DMS53 (cell line): ENCODE results near the gene CFAP57.

ENCODE experiments used
- DNase-seq: peaks from one replicate; lab custom pipeline; 2025; lab: John Stamatoyannopoulos, UW

Gene CFAP57

GRCh38 chr1:43277116-43277876 lies 105.2 kb downstream of the CFAP57 start:
- no peak for DNase-seq

GRCh38 chr1:43279161-43279560 lies 107.0 kb downstream of the CFAP57 start:
- DNase-seq: no peak

- no peak for DNase-seq
These were observed 107.5 kb downstream of the CFAP57 start for GRCh38 chr1:43279666-43280065.

- no peak for DNase-seq
These were observed 108.6 kb downstream of the CFAP57 start for GRCh38 chr1:43280692-43281091.

GRCh38 chr1:43282220-43283195 lies 110.4 kb downstream of the CFAP57 start:
- no peak for DNase-seq

GRCh38 chr1:43284065-43284464 lies 111.9 kb downstream of the CFAP57 start:
- peak; percentile 40 for DNase-seq

- DNase-seq: peak; percentile 68
These were observed 112.5 kb downstream of the CFAP57 start for GRCh38 chr1:43284546-43285110.

GRCh38 chr1:43285269-43285990 lies 113.3 kb downstream of the CFAP57 start, which contains the start of gene C1orf210:
Gene C1orf210, minus strand, starts transcription at chr1:43285581. Its CDS starts 2,311 bp downstream, at chr1:43283270.
- DNase-seq: peak; percentile 99

- no peak for DNase-seq
These were observed 114.0 kb downstream of the CFAP57 start for GRCh38 chr1:43286115-43286514.

GRCh38 chr1:43286533-43286932 lies 114.4 kb downstream of the CFAP57 start:
- no peak for DNase-seq

GRCh38 chr1:43288058-43288784 lies 116.1 kb downstream of the CFAP57 start:
- no peak for DNase-seq

GRCh38 chr1:43288785-43289706 lies 116.9 kb downstream of the CFAP57 start:
- DNase-seq: no peak

GRCh38 chr1:43292216-43292615 lies 120.1 kb downstream of the CFAP57 start:
- DNase-seq: no peak

GRCh38 chr1:43292679-43293078 lies 120.5 kb downstream of the CFAP57 start:
- DNase-seq: no peak

- no peak for DNase-seq
These were observed 121.0 kb downstream of the CFAP57 start for GRCh38 chr1:43293176-43293575.

GRCh38 chr1:43293896-43294760 lies 122.0 kb downstream of the CFAP57 start:
- DNase-seq: peak; percentile 38

GRCh38 chr1:43294761-43295160 lies 122.6 kb downstream of the CFAP57 start:
- DNase-seq: no peak

- no peak for DNase-seq
These were observed 124.1 kb downstream of the CFAP57 start for GRCh38 chr1:43296207-43296606.

- DNase-seq: no peak
These were observed 125.9 kb downstream of the CFAP57 start for GRCh38 chr1:43298055-43298454.
